GM21825 (cell line): ENCODE measurements around the gene FOLH1.
"Not testable (repeated sequence)": the region's sequence is repeated elsewhere in the genome, so short reads cannot be mapped to it uniquely, and the experiment has no call there.

Source experiments
- ATAC-seq: cut with Tn5 transposase; IDR thresholded peaks from one replicate; pipeline ENCODE4 v1.9.1; 2021; ENCODE audit warnings: mild to moderate bottlenecking, moderate library complexity; ENCODE audit not compliant: unreplicated experiment

FOLH1 gene

GRCh38 chr11:49184756-49185155, 23.6 kb downstream of the FOLH1 start:
- not testable (repeated sequence) for ATAC-seq

- not testable (repeated sequence) for ATAC-seq
Measured at GRCh38 chr11:49177936-49178335, 30.5 kb downstream of the FOLH1 start.

GRCh38 chr11:49175378-49175777, 33.0 kb downstream of the FOLH1 start:
- not testable (repeated sequence) for ATAC-seq

GRCh38 chr11:49174691-49175366, 33.6 kb downstream of the FOLH1 start:
- not testable (repeated sequence) for ATAC-seq

- not testable (repeated sequence) for ATAC-seq
Measured at GRCh38 chr11:49171613-49172012, 36.8 kb downstream of the FOLH1 start.

- ATAC-seq, result not testable (repeated sequence)
Measured at GRCh38 chr11:49169579-49169978, 38.8 kb downstream of the FOLH1 start.

- not testable (repeated sequence) for ATAC-seq
Measured at GRCh38 chr11:49168992-49169391, 39.4 kb downstream of the FOLH1 start.

GRCh38 chr11:49151211-49151610, 57.2 kb downstream of the FOLH1 start:
- no peak for ATAC-seq

GRCh38 chr11:49102356-49102755, 106.0 kb downstream of the FOLH1 start:
- not testable (repeated sequence) for ATAC-seq
